ENCODE data around the gene ACSBG1.

ACSBG1 gene

DNA sequence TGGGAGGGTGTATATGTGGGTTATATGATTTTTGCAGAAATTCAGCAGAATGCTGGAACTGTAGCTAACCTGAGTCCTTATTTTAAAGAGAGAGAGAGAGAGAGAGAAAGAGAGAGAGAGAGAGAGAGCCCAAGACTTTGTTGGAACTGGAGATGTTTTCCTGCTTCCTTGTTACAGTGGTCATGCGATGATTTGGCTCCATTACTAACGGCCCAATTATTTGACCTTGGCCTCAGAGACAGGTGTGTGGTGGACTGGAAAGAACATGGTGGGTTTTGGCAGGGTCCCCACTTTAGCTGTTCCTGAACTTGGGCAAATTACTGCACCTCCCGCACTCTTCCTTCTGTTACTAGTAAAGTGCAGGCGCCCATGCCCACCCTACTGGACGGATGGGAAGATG lies 14.8 kb upstream of the ACSBG1 start:
- no peak for TF ChIP-seq CTCF (IDR thresholded peaks at IDR 0.05)

- TF ChIP-seq CTCF (IDR thresholded peaks at IDR 0.05): no peak
Observed at GRCh38 chr15:78247911-78248310, 13.5 kb upstream of the ACSBG1 start.

DNA sequence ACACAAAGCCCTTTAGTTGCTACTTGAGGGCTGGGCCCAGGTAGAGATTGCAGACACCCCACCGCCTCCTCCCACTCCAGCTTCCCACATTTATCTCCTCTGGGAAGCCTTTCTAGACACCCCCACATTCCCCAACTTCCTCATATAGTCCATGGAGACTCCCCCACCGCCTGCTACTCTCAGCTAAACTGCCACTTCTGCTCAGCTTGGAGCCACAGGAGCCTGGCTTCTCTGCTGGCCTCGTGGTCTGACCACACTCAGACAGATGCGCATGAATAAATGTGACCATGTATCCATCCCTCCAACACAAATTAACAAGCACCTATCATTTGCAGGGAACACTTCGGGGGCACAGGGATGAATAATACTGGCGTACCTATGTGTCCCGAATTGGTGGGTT lies 10.5 kb upstream of the ACSBG1 start:
- TF ChIP-seq CTCF (IDR thresholded peaks at IDR 0.05): no peak

DNA sequence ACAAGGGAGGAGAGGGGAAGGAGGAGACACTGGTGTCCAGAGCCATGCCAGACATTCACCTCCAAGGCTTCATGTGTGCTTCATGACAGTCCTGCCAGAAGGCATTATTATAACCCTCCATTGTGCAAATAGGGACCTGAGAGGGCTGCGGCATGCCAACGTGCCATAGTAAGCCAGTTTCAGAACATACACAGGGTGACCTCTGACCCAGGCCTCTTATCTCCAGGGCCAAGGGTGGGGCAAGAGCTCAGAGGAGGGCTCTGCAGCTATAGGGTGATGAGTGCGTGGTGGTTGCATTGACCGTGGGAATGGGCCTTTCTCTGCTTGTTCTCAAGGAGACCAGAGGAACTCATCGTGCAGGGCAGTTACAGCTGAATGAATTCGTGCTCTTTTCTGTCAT lies 9.7 kb upstream of the ACSBG1 start:
- TF ChIP-seq CTCF (IDR thresholded peaks at IDR 0.05): no peak

DNA sequence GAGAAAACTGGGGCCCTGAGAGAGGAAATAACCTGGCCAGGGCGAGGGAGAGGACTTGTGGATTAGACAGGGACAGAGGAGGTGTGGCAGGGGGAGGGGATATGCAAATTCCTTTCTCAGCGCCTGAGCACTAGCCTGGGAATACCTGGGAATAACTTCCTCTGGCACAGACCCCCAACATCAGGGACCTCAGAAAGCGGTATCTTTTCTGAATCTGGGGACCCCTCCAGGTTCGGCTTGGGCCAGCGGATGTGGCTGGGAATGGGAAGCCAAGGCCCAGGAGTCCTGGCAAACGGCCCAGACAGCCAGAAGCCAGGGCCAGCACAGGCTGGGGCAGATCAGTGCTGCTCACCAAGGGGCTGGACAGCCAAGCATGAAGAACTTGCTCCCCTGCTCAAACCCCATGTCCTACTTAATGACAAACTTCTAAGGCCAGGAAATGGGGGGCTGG lies 9.2 kb upstream of the ACSBG1 start:
- no peak for TF ChIP-seq CTCF (IDR thresholded peaks at IDR 0.05)

- no peak for TF ChIP-seq CTCF (IDR thresholded peaks at IDR 0.05)
Observed at GRCh38 chr15:78243058-78243457, 8.7 kb upstream of the ACSBG1 start.

GRCh38 chr15:78242128-78242527 lies 7.8 kb upstream of the ACSBG1 start:
- TF ChIP-seq CTCF (IDR thresholded peaks at IDR 0.05): peak; percentile 42; the same call in 1 of the 2 replicates

- peak; percentile 87 for TF ChIP-seq CTCF (IDR thresholded peaks at IDR 0.05)
Observed at GRCh38 chr15:78241017-78241416, 6.7 kb upstream of the ACSBG1 start.
